GM21447 (cell line): ENCODE results near the gene CLIC4.
"Not testable (repeated sequence)": the region's sequence is repeated elsewhere in the genome, so short reads cannot be mapped to it uniquely, and the experiment has no call there.

Source experiments
- ATAC-seq: cut with Tn5 transposase; IDR thresholded peaks from one replicate; pipeline ENCODE4 v1.9.1; 2021; ENCODE audit not compliant: unreplicated experiment

The CLIC4 gene

GRCh38 chr1:24771574-24771973 lies 26.3 kb downstream of the CLIC4 start:
- ATAC-seq = no peak

GRCh38 chr1:24773618-24774017 lies 28.4 kb downstream of the CLIC4 start:
- no peak for ATAC-seq

- ATAC-seq = no peak
Observed at GRCh38 chr1:24775348-24775747, 30.1 kb downstream of the CLIC4 start.

DNA sequence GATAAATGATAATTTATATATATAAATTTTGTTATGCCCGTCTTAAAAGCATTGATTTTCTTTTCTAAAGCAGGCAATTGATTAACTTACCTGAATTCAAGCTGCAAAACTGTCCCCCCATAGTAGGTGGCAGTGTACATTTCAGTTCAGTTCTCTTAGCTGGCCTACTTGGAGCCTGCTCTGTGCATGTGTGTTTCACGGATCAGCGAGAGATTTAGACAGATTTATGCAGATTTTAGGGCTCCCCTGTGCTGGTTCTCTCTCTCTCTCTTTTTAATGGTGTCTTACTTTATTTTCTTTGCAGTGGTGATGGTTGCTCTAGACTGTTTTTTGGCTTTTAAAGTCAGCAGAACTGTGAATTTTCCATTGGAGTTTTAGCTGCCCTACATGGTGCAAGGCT lies 30.7 kb downstream of the CLIC4 start:
- no peak for ATAC-seq

DNA sequence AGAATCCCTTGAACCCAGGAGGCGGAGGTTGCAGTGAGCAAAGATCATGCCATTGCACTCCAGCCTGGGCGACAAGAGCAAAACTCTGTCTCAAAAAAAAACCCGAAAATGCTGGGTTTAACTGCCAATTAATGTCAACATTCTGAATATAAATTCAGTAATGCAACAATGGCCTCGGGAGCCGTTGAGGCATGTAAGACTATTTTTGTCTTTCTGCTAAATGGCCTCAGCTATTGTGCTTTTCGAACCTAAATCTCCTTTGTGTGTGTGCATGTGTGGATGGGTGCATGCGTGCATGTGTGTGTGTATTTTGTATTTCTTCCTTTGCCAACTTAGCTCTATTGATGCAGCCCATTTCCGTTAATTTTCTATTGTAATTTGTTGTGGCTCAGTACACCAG lies 31.6 kb downstream of the CLIC4 start:
- ATAC-seq = no peak

DNA sequence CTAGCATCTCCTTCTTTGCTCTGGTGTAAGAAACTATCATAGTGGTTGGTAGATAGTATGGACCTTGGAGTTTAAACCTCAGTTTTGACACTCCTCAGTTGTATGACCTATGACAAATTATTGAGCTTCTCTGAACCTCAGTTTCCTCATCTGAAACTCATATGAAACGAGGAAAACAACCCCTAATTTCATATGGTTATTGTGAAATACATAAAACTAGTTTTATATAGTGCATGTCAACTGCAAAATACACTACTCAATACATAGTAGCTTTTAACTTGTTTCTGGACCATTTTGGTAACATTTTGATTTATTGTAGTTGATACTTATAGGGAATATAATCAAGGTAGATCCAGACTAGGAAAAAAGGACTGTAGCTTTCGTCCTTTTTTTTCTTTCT lies 32.9 kb downstream of the CLIC4 start:
- no peak for ATAC-seq

DNA sequence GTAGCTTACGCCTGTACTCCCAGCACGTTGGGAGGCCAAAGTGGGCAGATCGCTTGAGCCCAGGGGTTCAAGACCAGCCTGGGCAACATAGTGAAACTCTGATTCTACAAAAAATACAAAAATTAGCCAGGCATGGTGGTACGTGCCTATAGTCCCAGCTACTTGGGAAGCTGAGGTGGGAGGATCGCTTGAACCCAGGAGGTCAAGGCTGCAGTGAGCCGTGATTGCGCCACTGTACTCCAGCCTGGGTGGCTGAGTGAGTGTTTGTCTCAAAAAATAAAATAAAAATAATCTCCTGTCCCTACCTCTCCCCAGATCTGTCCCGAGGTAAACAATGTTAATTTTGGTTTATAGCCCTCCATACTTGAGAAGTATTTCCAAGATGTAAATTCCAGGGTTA lies 34.0 kb downstream of the CLIC4 start:
- ATAC-seq = not testable (repeated sequence)

DNA sequence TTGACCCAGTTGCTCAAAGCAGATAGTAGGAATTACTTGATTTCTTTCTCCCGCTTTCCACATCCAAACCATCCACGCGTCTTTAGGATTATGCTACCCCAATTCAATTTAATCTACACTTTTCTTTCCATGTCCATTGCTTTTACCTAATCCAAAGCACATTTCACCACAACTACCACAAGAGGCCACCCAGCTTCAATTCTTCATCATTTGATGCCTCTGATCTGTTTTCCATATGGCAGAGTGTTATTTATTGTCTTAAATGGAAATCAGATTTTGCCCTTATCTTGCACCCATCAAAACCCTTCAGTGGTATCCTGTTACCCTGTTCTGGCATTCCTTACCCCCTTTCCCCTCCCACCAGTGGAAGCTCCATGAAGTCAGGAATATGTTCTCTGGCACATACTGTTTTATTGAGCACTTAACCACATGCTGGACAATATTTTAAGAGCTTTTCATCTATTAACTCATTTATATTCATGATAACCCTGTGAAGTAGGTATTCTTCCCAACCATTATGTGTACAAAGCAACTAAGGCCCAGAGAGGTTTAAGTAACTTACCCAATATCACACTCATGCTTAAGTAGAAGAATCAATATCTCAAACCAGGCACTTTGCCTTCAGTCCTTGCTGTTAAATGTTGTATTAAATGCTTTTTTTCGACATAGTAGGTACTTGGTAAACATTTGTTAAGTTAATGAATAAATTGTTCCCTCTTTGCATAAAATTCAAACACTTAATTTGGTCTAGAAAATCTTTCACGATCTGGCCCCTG lies 34.6 kb downstream of the CLIC4 start:
- ATAC-seq = no peak

DNA sequence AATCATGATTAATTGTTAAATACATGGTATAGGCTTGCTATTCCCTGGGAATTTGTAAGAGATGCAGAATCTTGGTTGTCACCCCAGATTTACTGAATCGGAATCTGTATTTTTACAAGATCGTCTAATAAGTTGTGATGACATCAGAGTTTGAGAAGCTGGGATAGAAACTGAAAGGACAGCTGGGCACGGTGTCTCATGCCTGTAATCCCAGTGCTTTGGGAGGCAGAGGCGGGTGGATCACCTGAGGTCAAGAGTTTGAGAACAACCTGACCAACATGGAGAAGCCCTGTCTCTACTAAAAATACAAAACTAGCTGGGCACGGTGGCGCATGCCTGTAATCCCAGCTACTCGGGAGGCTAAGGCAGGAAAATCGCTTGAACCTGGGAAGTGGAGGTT lies 35.4 kb downstream of the CLIC4 start:
- ATAC-seq = not testable (repeated sequence)

GRCh38 chr1:24782689-24783088 lies 37.4 kb downstream of the CLIC4 start:
- no peak for ATAC-seq

GRCh38 chr1:24783713-24784112 lies 38.5 kb downstream of the CLIC4 start:
- no peak for ATAC-seq

DNA sequence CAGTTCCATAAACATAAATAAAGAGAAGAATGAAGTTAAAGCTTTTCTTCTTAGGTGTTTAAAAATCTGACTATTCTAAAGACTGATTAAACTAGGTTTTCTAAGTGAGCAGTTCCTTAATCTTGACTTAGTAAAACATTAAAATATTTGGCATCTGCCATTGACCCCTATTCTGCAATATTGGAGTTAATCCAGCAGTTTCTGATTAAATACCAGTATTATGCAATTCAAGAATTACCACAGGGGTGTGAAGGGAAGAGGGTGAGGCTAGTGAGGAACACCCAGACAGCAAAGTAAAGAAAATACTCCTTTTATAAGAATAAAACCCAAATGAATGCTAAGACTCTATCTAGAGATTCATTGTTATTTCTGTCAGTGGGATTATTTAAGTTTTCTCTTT lies 40.9 kb downstream of the CLIC4 start:
- ATAC-seq = no peak

GRCh38 chr1:24790490-24790889 lies 45.2 kb downstream of the CLIC4 start:
- ATAC-seq = no peak

DNA sequence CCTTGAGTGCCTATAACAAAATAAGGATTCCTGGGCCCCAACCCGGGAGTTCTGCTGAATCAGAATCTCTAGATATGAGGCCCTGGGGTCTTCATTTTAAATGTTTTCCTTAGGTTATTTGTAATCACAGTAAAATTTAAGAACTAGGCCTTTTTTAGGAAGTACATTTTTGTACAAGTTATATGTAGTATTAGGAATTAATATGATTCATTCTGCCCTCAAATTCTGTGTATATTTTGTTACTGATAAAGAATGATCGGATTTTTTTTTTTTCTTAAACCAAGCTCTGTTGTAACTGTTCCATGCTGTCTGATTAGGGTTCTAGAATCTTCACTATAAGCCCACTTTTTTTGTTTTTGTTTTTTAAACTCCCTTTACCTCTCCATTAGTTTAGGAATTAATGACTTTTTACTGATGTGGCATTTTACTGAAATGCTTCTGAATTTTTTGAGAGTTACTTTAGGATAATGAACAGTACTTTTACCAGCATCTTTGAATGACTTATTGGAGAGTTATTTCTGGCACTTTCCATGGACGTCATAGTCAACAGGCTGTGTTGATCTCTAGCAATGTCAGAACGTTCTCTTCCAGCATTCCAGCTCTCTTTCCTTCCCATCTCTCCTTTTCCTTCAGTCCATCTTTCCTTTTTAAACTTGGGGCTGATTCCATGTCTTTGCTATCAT lies 48.3 kb downstream of the CLIC4 start:
- no peak for ATAC-seq

DNA sequence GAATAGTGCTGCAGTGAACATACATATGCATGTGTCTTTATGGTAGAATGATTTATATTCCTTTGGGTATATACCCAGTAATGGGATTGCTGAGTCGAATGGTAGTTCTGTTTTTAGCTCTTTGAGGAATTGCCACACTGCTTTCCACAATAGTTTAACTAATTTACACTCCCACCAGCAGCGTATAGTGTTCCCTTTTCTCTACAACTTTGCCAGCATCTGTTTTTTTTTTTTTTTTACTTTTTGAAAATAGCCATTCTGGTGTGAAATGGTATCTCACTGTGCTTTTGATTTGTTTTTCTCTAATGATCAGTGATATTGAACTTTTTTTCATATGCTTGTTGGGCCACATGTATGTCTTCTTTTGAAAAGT lies 48.9 kb downstream of the CLIC4 start:
- not testable (repeated sequence) for ATAC-seq

DNA sequence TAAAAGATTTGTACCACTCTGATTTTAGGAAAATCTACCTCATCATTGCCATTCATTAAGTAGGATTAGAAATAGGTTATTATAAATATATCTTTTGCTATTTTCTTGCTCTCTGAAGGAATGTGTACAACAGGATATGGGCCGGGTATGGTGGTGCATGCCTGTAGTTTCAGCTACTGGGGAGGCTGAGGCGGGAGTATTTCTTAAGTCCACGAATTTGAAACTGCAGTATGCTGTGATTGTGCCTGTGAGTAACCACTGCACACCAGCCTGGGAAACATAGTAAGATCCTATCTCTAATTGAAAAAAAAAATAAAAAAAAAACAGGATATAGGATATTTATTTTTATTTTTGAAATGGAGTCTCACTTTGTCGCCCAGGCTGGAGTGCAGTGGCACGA lies 50.0 kb downstream of the CLIC4 start:
- ATAC-seq = no peak

DNA sequence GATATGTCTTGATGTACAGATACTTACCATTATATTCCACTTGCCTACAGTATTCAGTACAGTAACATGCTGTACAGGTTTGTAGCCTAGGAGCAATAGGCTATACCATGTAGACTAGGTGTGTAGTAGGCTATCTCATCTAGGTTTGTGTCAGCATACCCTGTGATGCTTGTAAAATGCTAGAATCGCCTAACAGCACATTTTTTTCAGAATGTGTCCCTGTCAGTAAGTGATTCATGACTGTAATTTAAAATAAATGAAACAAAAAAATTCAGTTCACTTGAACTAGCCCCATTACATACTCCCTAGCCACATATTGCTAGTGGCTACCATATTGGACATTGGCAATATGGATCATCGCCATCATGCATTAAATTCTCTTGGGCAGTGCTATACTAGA lies 51.3 kb downstream of the CLIC4 start:
- no peak for ATAC-seq

DNA sequence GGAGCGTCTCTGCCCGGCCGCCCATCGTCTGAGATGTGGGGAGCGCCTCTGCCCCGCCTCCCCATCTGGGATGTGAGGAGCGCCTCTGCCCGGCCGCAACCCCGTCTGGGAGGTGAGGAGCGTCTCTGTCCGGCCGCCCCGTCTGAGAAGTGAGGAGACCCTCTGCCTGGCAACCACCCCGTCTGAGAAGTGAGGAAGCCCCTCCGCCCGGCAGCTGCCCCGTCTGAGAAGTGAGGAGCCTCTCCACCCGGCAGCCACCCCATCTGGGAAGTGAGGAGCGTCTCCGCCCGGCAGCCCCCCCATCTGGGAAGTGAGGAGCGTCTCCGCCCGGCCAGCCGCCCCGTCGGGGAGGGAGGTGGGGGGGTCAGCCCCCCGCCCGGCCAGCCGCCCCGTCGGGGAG lies 54.0 kb downstream of the CLIC4 start:
- ATAC-seq = not testable (repeated sequence)

DNA sequence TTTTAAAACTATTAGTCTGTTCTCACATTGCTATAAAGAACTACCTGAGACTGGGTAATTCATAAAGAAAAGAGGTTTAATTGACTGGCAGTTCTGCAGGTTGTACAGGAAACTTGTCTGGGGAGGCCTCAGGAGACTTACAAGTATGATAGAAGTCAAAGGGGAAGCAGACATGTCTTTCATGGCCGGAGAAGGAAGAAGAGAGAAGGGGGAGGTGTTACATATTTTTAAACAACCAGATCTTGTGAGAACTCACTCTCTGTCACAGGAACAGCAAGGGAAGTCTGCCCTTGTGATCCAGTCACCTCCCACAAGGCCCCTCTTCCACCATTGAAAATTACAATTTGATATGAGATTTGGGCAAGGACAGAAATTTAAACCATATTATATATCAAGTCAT lies 55.9 kb downstream of the CLIC4 start:
- no peak for ATAC-seq

DNA sequence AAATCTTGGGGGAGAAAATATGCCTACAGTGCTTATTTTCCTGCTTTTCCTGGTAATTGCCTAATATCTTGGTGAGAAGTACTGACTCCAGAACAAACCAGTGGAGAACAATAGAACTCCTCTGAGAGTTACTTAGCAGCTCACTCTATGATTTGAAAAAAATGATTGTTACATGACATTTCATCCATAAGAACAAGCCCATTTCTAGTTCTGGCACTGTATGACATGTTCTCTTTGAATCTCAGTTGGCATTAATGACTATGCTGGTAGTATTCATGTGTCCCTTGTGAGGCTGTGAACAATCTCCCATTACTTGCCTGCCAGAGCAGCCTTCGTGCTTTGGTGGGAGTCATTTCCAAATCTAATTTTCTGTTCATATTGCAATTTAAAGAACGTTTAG lies 58.0 kb downstream of the CLIC4 start:
- ATAC-seq = no peak

- ATAC-seq = no peak
Observed at GRCh38 chr1:24803987-24804530, 58.8 kb downstream of the CLIC4 start.

GRCh38 chr1:24805534-24806301 lies 60.5 kb downstream of the CLIC4 start:
- no peak for ATAC-seq
